ENCODE results near the gene ALOX5.

The ALOX5 gene

GRCh38 chr10:45468079-45468478 lies 94.1 kb downstream of the ALOX5 start:
- no peak for TF ChIP-seq SIN3A (IDR thresholded peaks at IDR 0.05; ENCODE audit: borderline replicate concordance, insufficient read depth, low read length)
- TF ChIP-seq FOXP2 (optimal IDR thresholded peaks at IDR 0.05; ENCODE audit: borderline replicate concordance, extremely low read depth, extremely low read length, insufficient read depth), result no peak
- TF ChIP-seq TAF1 (IDR thresholded peaks at IDR 0.05; ENCODE audit: borderline replicate concordance, insufficient read depth, low read length), result no peak
- TF ChIP-seq REST (IDR thresholded peaks at IDR 0.05; ENCODE audit: insufficient read depth in 1 of 2, low read depth in 2 of 2, low read length in 2 of 2), result no peak
- TF ChIP-seq POLR2AphosphoS5 (IDR thresholded peaks at IDR 0.05; ENCODE audit: low read depth, low read length), result no peak

- 0 out of 2 replicates have a peak, but pooled peaks have one; percentile 15 for TF ChIP-seq TAF1 (IDR thresholded peaks at IDR 0.05; ENCODE audit: borderline replicate concordance, insufficient read depth, low read length)
- TF ChIP-seq REST (IDR thresholded peaks at IDR 0.05; ENCODE audit: insufficient read depth in 1 of 2, low read depth in 2 of 2, low read length in 2 of 2), result no peak
- TF ChIP-seq SIN3A (IDR thresholded peaks at IDR 0.05; ENCODE audit: borderline replicate concordance, insufficient read depth, low read length), result peak; percentile 35; the same call in 1 of the 2 replicates
- no peak for TF ChIP-seq POLR2AphosphoS5 (IDR thresholded peaks at IDR 0.05; ENCODE audit: low read depth, low read length)
- peak; percentile 51 for TF ChIP-seq FOXP2 (optimal IDR thresholded peaks at IDR 0.05; ENCODE audit: borderline replicate concordance, extremely low read depth, extremely low read length, insufficient read depth)
These were observed 96.3 kb downstream of the ALOX5 start for GRCh38 chr10:45470098-45471012.

GRCh38 chr10:45471059-45471458 lies 97.0 kb downstream of the ALOX5 start:
- TF ChIP-seq SIN3A (IDR thresholded peaks at IDR 0.05; ENCODE audit: borderline replicate concordance, insufficient read depth, low read length) (no peak), POLR2AphosphoS5 (IDR thresholded peaks at IDR 0.05; ENCODE audit: low read depth, low read length) (no peak), FOXP2 (optimal IDR thresholded peaks at IDR 0.05; ENCODE audit: borderline replicate concordance, extremely low read depth, extremely low read length, insufficient read depth) (no peak), TAF1 (IDR thresholded peaks at IDR 0.05; ENCODE audit: borderline replicate concordance, insufficient read depth, low read length) (no peak), REST (IDR thresholded peaks at IDR 0.05; ENCODE audit: insufficient read depth in 1 of 2, low read depth in 2 of 2, low read length in 2 of 2) (no peak)

GRCh38 chr10:45471531-45472310 lies 97.7 kb downstream of the ALOX5 start:
- TF ChIP-seq POLR2AphosphoS5 (IDR thresholded peaks at IDR 0.05; ENCODE audit: low read depth, low read length), result no peak
- TF ChIP-seq TAF1 (IDR thresholded peaks at IDR 0.05; ENCODE audit: borderline replicate concordance, insufficient read depth, low read length), result no peak
- no peak for TF ChIP-seq REST (IDR thresholded peaks at IDR 0.05; ENCODE audit: insufficient read depth in 1 of 2, low read depth in 2 of 2, low read length in 2 of 2)
- TF ChIP-seq SIN3A (IDR thresholded peaks at IDR 0.05; ENCODE audit: borderline replicate concordance, insufficient read depth, low read length), result no peak
- TF ChIP-seq FOXP2 (optimal IDR thresholded peaks at IDR 0.05; ENCODE audit: borderline replicate concordance, extremely low read depth, extremely low read length, insufficient read depth), result no peak
